ENCODE measurements around the gene LRRC4B. TPM values are rescaled to one million over a fixed set of nuclear protein-coding genes. Genes with fewer than 3 reads are reported as not detected.

The LRRC4B gene
- total RNA-seq, 1 experiment from 2014 or later = 1.8 TPM

GRCh38 chr19:50506700-50507099, 61.5 kb downstream of the LRRC4B start:
- no peak for DNase-seq (ENCODE audit: low read depth)

- DNase-seq (ENCODE audit: low read depth) = no peak
Observed at GRCh38 chr19:50505856-50506611, 62.2 kb downstream of the LRRC4B start.

GRCh38 chr19:50501568-50502475, 66.4 kb downstream of the LRRC4B start:
- no peak for DNase-seq (ENCODE audit: low read depth)

GRCh38 chr19:50501186-50501567, 67.1 kb downstream of the LRRC4B start:
- DNase-seq (ENCODE audit: low read depth) = no peak

- DNase-seq (ENCODE audit: low read depth) = no peak
Observed at GRCh38 chr19:50500753-50501151, 67.5 kb downstream of the LRRC4B start.

- DNase-seq (ENCODE audit: low read depth) = no peak
Observed at GRCh38 chr19:50500060-50500752, 68.0 kb downstream of the LRRC4B start.

GRCh38 chr19:50498219-50499056, 69.8 kb downstream of the LRRC4B start:
- no peak for DNase-seq (ENCODE audit: low read depth)

GRCh38 chr19:50497022-50497405, 71.2 kb downstream of the LRRC4B start:
- DNase-seq (ENCODE audit: low read depth) = no peak

- DNase-seq (ENCODE audit: low read depth) = no peak
Observed at GRCh38 chr19:50496189-50497021, 71.8 kb downstream of the LRRC4B start.

GRCh38 chr19:50495020-50495531, 73.2 kb downstream of the LRRC4B start:
- no peak for DNase-seq (ENCODE audit: low read depth)

- no peak for DNase-seq (ENCODE audit: low read depth)
Observed at GRCh38 chr19:50494186-50495019, 73.8 kb downstream of the LRRC4B start.

GRCh38 chr19:50493171-50493570, 75.1 kb downstream of the LRRC4B start:
- DNase-seq (ENCODE audit: low read depth) = no peak

GRCh38 chr19:50492303-50493052, 75.8 kb downstream of the LRRC4B start:
- DNase-seq (ENCODE audit: low read depth) = no peak

- DNase-seq (ENCODE audit: low read depth) = no peak
Observed at GRCh38 chr19:50490991-50491472, 77.2 kb downstream of the LRRC4B start.

- DNase-seq (ENCODE audit: low read depth) = no peak
Observed at GRCh38 chr19:50490411-50490811, 77.8 kb downstream of the LRRC4B start.

GRCh38 chr19:50489461-50490011, 78.7 kb downstream of the LRRC4B start:
- DNase-seq (ENCODE audit: low read depth) = no peak

GRCh38 chr19:50488389-50489194, 79.6 kb downstream of the LRRC4B start:
- DNase-seq (ENCODE audit: low read depth) = no peak

Data from Daoy (cell line).